ENCODE data around the gene AFP.

DNA sequence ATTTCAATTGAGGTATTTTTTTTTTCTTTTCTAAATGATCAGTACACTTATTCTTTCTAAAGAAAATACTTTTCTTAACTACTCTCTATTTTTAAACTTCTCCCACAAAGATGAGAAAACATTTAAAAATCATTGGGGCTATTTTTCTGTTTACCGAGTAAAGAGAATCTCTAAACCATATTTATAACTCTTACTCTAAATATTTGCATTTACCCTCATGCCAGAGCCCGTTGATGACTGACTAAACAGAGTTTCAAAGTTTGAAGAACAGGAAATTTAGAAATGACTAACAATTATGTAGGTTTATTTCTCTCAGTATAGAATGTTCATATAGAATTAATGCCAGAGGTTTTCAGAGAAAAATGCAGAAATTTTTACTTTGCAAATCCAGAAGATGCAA is 34.6 kb upstream of the AFP start:
- TF ChIP-seq, protein P1, sequence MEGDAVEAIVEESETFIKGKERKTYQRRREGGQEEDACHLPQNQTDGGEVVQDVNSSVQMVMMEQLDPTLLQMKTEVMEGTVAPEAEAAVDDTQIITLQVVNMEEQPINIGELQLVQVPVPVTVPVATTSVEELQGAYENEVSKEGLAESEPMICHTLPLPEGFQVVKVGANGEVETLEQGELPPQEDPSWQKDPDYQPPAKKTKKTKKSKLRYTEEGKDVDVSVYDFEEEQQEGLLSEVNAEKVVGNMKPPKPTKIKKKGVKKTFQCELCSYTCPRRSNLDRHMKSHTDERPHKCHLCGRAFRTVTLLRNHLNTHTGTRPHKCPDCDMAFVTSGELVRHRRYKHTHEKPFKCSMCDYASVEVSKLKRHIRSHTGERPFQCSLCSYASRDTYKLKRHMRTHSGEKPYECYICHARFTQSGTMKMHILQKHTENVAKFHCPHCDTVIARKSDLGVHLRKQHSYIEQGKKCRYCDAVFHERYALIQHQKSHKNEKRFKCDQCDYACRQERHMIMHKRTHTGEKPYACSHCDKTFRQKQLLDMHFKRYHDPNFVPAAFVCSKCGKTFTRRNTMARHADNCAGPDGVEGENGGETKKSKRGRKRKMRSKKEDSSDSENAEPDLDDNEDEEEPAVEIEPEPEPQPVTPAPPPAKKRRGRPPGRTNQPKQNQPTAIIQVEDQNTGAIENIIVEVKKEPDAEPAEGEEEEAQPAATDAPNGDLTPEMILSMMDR (IDR thresholded peaks at IDR 0.05): no peak
- TF ChIP-seq EP300 (IDR thresholded peaks at IDR 0.05): no peak
